Measurements from ENCODE around the gene HMGB1. TPM values are rescaled to one million over a fixed set of nuclear protein-coding genes. Genes with fewer than 3 reads are reported as not detected.
A peak's percentile ranks its signal among the peaks of the same experiment; 100 is the strongest.

Gene HMGB1
- polyA plus RNA-seq, result 580 TPM

- peaks cover 0 to 2% (median 0%) of the 10 kb centered on the region in 3 donors for H3K9me3 Mint-ChIP-seq
- H3K4me3 Mint-ChIP-seq, result peak within 1 kb of the TSS; percentile 91 to 100 (median 97)
- H3K27me3 Mint-ChIP-seq, result no peaks in the 10 kb centered on the region
- peaks cover 23 to 32% (median 30%) of the 10 kb centered on the region in 3 donors for H3K4me1 Mint-ChIP-seq
- H3K36me3 Mint-ChIP-seq, result peaks cover 6% of the 10 kb centered on the region
- peak within 1 kb of the TSS; percentile 99 for H3K27ac Mint-ChIP-seq
Observed at GRCh38 chr13:30465593-30466357, at the start of gene HMGB1. Gene HMGB1, minus strand, starts transcription at chr13:30465936. Its CDS starts 2,256 bp downstream, at chr13:30463680.

GRCh38 chr13:30510811-30511371 lies 45.2 kb upstream of the HMGB1 start:
- no peaks in the 10 kb centered on the region for H3K27me3 Mint-ChIP-seq
- H3K27ac Mint-ChIP-seq, result no peak overlapping the region
- H3K4me3 Mint-ChIP-seq, result no peak overlapping the region
- H3K36me3 Mint-ChIP-seq, result peaks cover 5% of the 10 kb centered on the region
- H3K9me3 Mint-ChIP-seq, result no peaks in the 10 kb centered on the region
- H3K4me1 Mint-ChIP-seq, result peaks cover 0 to 3% (median 0%) of the 10 kb centered on the region in 3 donors

- Mint-ChIP-seq H3K9me3 (no peaks in the 10 kb centered on the region), H3K4me1 (peaks cover 0 to 3% (median 0%) of the 10 kb centered on the region in 3 donors), H3K27ac (no peak overlapping the region), H3K36me3 (peaks cover 5% of the 10 kb centered on the region), H3K27me3 (no peaks in the 10 kb centered on the region), H3K4me3 (no peak overlapping the region)
Observed at GRCh38 chr13:30510091-30510490, 44.4 kb upstream of the HMGB1 start.

GRCh38 chr13:30509254-30510050 lies 43.7 kb upstream of the HMGB1 start:
- Mint-ChIP-seq H3K27me3 (no peaks in the 10 kb centered on the region), H3K27ac (no peak overlapping the region), H3K4me3 (no peak overlapping the region), H3K4me1 (peaks cover 0 to 3% (median 2%) of the 10 kb centered on the region in 3 donors), H3K9me3 (no peaks in the 10 kb centered on the region), H3K36me3 (peaks cover 5% of the 10 kb centered on the region)

DNA sequence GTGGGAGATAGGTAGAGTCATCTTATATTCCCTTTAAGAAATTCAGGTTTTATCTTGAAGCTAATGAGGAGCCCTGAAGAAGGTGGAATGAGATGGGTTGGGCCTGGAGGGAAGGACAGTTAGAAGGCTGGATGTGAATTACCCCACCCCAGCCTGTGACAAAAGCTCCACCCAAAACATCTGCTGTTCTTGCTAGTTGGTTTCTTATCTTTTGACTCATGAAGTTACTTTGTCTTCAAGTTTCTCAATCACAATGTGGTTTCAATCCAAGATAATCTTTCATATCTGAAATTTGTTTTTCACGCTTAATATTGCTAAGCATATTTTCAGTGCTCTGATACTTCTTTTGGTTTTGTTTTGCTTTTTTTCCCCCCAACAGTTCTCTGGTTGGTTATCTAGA lies 38.3 kb upstream of the HMGB1 start:
- H3K36me3 Mint-ChIP-seq, result peaks cover 4% of the 10 kb centered on the region
- H3K27me3 Mint-ChIP-seq, result no peaks in the 10 kb centered on the region
- no peaks in the 10 kb centered on the region for H3K9me3 Mint-ChIP-seq
- H3K27ac Mint-ChIP-seq, result peak overlapping the region in 1 of 3 donors; percentile 65
- no peak overlapping the region for H3K4me3 Mint-ChIP-seq
- peaks cover 0 to 5% (median 0%) of the 10 kb centered on the region in 3 donors for H3K4me1 Mint-ChIP-seq

GRCh38 chr13:30502237-30502636 lies 36.5 kb upstream of the HMGB1 start:
- Mint-ChIP-seq H3K9me3 (no peaks in the 10 kb centered on the region), H3K4me3 (no peak overlapping the region), H3K4me1 (peaks cover 0 to 5% (median 0%) of the 10 kb centered on the region in 3 donors), H3K36me3 (peaks cover 6% of the 10 kb centered on the region), H3K27me3 (no peaks in the 10 kb centered on the region), H3K27ac (no peak overlapping the region)

DNA sequence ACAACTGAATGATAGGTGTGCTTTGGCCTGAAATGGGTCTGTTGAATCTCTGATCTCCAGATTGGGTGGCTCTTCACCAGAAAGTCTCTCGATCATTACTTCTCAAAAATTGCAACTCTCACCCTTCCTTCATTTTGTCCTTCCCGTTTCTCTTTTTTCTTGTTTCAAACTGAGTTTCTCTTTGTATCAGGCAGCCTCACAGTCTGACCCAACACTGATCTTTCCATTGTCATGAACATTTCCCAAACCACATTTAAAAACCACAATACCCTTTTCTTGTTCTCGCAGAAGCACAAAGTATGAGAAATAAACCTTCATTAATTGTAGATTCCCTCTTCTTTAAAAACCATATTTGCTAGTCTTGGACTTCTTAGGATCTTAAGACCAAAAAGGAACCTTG lies 33.6 kb upstream of the HMGB1 start:
- Mint-ChIP-seq H3K4me1 (peaks cover 0 to 3% (median 0%) of the 10 kb centered on the region in 3 donors), H3K9me3 (no peaks in the 10 kb centered on the region), H3K27me3 (no peaks in the 10 kb centered on the region), H3K4me3 (no peak overlapping the region), H3K36me3 (peaks cover 5% of the 10 kb centered on the region), H3K27ac (peak overlapping the region in 1 of 3 donors; percentile 14)

DNA sequence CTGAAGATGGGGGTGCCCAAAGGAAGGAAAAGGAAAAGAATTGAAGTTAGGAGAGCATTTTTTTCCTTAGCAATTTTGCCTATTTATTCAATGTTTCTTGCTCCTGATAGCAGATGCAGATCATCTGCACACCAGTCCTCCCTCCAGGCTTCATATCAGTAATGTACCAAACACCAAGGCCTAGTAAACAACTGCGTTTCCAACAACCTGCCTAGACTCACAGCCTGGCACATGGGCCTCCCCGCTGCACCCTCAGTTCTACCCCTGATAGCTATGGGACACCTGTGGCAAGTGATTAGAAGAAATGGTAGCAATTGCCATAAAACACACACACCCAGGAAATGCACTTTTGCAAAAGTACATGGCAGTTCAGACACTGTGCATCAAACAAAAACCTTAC lies 30.4 kb upstream of the HMGB1 start:
- H3K4me3 Mint-ChIP-seq, result no peak overlapping the region
- peaks cover 0 to 4% (median 3%) of the 10 kb centered on the region in 3 donors for H3K4me1 Mint-ChIP-seq
- H3K36me3 Mint-ChIP-seq, result peaks cover 5% of the 10 kb centered on the region
- no peaks in the 10 kb centered on the region for H3K27me3 Mint-ChIP-seq
- H3K9me3 Mint-ChIP-seq, result no peaks in the 10 kb centered on the region
- H3K27ac Mint-ChIP-seq, result no peak overlapping the region

GRCh38 chr13:30495746-30496145 lies 30.0 kb upstream of the HMGB1 start:
- Mint-ChIP-seq H3K27ac (no peak overlapping the region), H3K9me3 (no peaks in the 10 kb centered on the region), H3K36me3 (peaks cover 5% of the 10 kb centered on the region), H3K27me3 (peaks cover under 1% of the 10 kb centered on the region), H3K4me3 (no peak overlapping the region), H3K4me1 (peaks cover 0 to 4% (median 3%) of the 10 kb centered on the region in 3 donors)

GRCh38 chr13:30493658-30494381 lies 28.1 kb upstream of the HMGB1 start:
- Mint-ChIP-seq H3K27ac (no peak overlapping the region), H3K36me3 (peaks cover 4% of the 10 kb centered on the region), H3K4me3 (no peak overlapping the region), H3K9me3 (no peaks in the 10 kb centered on the region), H3K4me1 (peaks cover 0 to 4% (median 2%) of the 10 kb centered on the region in 3 donors), H3K27me3 (peaks cover 2% of the 10 kb centered on the region)

- Mint-ChIP-seq H3K4me1 (peaks cover 0 to 2% (median 0%) of the 10 kb centered on the region in 3 donors), H3K27ac (no peak overlapping the region), H3K27me3 (peaks cover 4% of the 10 kb centered on the region), H3K36me3 (peaks cover 2% of the 10 kb centered on the region), H3K4me3 (no peak overlapping the region), H3K9me3 (no peaks in the 10 kb centered on the region)
Observed at GRCh38 chr13:30487075-30487470, 21.3 kb upstream of the HMGB1 start.

- no peak overlapping the region for H3K4me3 Mint-ChIP-seq
- H3K27me3 Mint-ChIP-seq, result peaks cover 4% of the 10 kb centered on the region
- H3K9me3 Mint-ChIP-seq, result no peaks in the 10 kb centered on the region
- H3K4me1 Mint-ChIP-seq, result peaks cover 0 to 2% (median 0%) of the 10 kb centered on the region in 3 donors
- H3K27ac Mint-ChIP-seq, result no peak overlapping the region
- H3K36me3 Mint-ChIP-seq, result peaks cover 2% of the 10 kb centered on the region
Observed at GRCh38 chr13:30486230-30487074, 20.7 kb upstream of the HMGB1 start.

DNA sequence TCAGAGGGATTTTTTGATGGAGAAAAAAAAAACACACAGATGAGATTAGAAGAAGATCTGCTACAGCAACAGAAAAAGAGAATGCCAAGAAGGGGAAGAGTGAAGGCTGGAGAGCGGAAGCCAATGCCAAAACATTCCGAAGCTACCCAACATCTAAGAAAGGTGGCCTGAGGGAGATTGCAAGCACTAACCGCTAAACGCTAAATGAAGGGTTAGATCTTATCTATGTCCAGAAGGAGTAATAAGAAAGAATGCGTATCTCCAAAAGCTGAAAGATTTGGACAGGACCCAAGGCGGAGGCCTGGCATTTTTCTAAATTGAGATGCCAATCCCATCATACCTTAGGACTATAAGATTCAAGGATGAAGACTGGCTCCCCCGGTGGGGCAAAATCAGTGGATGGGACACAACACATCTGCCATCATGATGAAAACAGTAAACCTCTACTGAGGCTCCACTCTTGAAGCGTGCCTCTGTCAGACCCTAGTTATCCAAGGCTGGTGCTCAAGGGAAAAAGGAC lies 15.6 kb upstream of the HMGB1 start:
- no peak overlapping the region for H3K27ac Mint-ChIP-seq
- no peaks in the 10 kb centered on the region for H3K36me3 Mint-ChIP-seq
- H3K4me1 Mint-ChIP-seq, result peaks cover 7 to 11% (median 7%) of the 10 kb centered on the region in 3 donors
- H3K27me3 Mint-ChIP-seq, result peaks cover under 1% of the 10 kb centered on the region
- no peaks in the 10 kb centered on the region for H3K9me3 Mint-ChIP-seq
- H3K4me3 Mint-ChIP-seq, result no peak overlapping the region
